SW480 (cell line): ENCODE measurements around the gene NEDD1.

Source experiments
- DNase-seq: peaks from one replicate; pipeline ENCODE4 v3.0.0-alpha.2; 2016; ENCODE audit warnings: low spot score

NEDD1 gene, protein sequence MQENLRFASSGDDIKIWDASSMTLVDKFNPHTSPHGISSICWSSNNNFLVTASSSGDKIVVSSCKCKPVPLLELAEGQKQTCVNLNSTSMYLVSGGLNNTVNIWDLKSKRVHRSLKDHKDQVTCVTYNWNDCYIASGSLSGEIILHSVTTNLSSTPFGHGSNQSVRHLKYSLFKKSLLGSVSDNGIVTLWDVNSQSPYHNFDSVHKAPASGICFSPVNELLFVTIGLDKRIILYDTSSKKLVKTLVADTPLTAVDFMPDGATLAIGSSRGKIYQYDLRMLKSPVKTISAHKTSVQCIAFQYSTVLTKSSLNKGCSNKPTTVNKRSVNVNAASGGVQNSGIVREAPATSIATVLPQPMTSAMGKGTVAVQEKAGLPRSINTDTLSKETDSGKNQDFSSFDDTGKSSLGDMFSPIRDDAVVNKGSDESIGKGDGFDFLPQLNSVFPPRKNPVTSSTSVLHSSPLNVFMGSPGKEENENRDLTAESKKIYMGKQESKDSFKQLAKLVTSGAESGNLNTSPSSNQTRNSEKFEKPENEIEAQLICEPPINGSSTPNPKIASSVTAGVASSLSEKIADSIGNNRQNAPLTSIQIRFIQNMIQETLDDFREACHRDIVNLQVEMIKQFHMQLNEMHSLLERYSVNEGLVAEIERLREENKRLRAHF

DNA sequence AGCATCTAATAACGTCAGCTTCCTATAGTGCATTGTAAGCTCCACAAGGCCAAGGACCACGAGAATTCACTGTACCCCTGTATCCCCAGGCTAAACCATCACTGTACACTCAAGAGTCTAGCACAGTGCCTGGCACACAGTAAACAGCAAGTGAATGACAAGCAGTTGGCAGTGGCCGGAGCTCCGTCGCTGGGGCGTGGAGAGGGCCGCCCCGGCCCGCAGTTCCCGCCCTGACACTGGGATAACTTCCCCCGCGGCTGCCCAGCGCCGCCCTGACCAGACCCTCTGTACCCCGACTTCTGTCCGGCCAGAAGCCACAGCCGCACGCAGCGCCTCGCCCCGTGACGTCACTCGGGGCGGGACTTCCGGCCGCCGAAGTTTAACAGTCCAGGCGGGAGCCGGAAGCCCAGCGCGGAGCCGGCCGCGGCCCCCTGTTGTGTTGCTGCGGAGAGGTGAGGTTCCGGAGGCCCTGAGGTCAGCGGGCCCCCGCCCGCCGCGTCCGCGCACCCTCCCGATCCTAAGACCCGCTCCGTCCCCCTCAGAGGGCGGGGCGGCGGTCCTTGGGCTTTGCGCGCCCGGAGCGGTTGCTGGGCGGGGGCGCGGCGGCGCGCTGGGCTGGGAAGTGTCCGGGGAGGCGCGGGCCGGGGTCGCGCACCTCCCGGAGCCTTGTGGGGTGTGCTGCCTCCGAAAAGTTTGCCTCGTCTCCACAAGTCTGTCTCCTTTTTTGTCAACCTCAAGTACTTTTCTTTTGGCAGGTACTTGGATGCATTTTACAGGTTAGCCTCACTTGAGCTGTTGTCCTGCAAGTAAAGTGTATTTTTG lies at the start of gene NEDD1:
TSS of gene NEDD1 (plus strand) at position 409 of the 822 bp plus-strand sequence. CDS start 2,503 bp downstream, outside the sequence.
- peak; percentile 73 for DNase-seq

DNA sequence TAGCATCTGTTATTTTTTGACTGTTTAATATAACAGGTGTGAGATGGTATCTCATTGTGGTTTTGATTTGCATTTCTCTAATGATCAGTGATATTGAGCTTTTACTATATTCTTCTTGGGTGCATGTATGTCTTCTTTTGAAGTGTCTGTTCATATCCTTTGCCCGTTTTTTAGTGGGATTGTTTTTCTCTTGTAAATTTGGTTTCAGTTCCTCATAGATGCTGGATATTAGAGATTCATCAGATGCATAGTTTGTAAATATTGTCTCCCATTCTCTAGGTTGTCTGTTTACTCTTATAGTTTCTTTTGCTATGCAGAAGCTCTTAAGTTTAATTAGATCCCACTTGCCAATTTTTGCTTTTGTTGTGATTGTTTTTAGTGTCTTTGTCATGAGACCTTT lies 48.9 kb upstream of the NEDD1 start:
- no peak for DNase-seq

- DNase-seq, result no peak
Observed at GRCh38 chr12:96861656-96862055, 45.4 kb upstream of the NEDD1 start.

- peak; percentile 2 for DNase-seq
Observed at GRCh38 chr12:96862326-96862725, 44.7 kb upstream of the NEDD1 start.

DNA sequence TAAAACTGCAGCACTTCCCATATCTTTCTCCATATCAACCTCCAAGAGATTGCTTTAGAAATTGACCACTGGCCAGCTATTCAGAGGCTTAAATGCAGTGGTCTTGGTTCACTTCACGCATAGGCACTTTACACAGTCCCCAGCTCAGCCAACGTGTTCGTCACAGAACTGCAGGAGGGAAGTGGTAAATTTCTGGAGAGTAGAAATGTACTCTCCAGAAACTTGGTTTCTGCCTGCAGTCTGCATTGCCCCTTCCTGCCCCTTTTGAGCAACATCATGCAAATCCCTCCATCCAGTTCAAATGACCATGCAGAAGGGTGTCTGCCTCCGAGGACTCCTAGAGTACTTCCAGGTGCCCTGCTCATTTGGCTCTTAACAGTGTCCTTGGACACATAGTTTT lies 42.7 kb upstream of the NEDD1 start:
- no peak for DNase-seq

GRCh38 chr12:96866801-96867590 lies 40.1 kb upstream of the NEDD1 start:
- DNase-seq, result no peak

DNA sequence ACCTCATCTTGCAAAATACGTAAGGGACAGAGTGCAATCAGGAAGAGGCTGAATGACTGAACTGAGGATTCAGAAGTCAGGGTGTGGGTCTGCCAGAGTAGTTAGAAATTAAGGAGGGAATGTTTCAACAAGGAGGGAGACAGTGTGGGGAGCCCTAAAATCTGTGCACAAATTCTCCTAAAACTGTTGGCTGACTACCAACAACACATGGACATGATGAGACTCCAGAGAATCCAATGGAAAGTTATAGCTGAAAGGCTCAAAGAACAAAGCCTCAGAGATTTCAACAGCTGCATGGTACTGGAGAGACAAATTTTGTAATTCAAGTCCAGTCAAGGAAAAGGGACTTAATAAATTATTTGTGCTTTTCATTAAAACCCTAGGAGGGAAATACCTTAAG lies 36.1 kb upstream of the NEDD1 start:
- no peak for DNase-seq

DNA sequence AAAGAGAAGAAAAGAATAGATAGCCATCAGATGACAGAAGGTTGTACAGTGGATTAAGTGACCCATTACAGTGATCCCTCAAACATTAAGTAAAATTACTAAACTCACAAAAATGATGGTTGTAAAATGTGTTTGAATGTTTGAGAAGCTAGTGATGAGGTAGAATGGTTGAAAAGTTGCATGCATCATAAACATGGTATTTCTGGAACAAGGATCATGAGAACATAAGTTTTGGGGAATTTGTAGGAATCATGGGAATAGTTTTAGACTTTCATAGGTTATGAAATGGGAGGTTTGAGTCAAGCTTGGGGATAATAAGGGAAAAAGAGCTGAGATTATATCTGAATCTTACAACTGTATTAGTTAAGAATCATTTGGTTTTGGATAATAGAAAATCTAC lies 34.1 kb upstream of the NEDD1 start:
- no peak for DNase-seq

DNA sequence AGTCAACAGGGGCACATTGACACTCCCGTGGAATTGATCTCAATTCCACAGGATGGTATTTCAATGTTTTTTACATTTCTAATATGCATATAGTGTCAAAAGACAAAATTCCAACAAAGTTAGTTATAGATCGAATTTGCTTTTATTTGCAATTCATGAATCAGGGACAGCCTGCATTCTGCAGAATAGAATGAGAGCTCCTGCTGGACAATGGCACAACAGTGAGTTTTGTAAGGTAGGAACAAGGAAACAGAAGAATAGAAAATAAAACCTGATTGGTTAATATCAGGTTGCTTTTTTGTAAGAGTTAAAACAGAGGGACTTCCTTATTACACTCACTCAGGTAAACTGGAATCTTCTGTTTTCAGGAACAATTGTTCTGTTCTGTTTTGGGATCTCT lies 32.8 kb upstream of the NEDD1 start:
- no peak for DNase-seq

DNA sequence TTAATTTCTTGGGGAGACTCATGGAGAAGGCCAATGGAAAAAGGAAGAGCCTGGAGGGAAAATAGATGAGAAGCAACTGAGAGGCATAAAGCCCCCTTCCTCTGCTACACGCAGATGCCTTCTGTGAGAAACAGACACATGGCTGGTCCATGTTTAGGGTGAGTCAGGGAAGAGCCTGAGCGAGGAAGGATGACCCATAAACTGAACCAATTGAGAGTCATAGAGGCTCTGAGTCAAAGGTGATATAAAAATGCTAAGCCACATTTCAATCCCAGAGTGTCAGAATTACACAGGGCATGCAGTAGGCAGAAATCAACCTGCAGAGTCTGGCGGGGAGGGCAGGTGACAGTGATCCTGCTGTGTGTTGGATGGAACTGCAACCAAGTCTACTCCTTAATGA lies 30.1 kb upstream of the NEDD1 start:
- DNase-seq, result no peak

DNA sequence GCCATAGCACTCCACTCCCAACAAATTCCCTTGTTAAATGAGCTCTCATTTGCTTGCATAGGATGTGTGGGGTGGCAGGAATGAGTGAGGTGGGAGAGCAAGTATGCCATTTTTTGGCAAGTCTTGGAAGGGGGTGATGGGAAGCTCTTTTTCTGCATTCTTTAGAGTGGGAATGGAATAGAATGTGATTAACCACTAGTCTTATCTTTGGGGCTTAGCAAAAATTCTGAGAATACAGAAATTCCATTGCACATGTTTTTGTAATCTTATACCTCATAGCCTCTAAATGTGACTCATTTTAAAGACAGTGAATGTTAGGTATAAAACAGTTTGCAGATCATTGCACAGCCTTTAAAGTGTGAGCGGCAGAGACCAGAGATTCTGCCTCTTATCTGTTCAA lies 28.4 kb upstream of the NEDD1 start:
- no peak for DNase-seq

DNA sequence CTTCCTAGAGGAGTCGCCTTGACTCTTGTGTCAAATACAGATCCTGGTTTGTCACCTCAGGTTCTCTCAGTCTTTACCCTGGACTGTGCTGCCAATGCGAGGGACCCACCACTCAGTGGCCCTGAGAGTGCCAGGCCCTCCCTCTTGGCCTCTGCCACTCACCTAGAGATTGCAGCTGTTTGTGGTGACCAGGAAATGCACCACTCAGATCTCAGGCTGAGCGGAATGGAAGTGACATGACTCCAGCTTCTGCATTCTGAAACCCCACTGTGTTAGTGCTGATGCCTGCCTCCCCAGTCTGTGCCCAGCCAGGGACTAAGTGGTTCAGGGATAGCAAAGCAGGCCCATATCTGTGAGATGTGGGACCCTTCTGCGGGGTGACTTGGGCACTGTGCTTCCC lies 27.8 kb upstream of the NEDD1 start:
- DNase-seq, result no peak

- DNase-seq, result no peak
Observed at GRCh38 chr12:96880220-96880619, 26.8 kb upstream of the NEDD1 start.

- no peak for DNase-seq
Observed at GRCh38 chr12:96881608-96882007, 25.4 kb upstream of the NEDD1 start.

GRCh38 chr12:96882862-96883261 lies 24.2 kb upstream of the NEDD1 start:
- no peak for DNase-seq

- DNase-seq, result no peak
Observed at GRCh38 chr12:96883571-96883970, 23.5 kb upstream of the NEDD1 start.

GRCh38 chr12:96886998-96887677 lies 19.9 kb upstream of the NEDD1 start:
- DNase-seq, result no peak

GRCh38 chr12:96889273-96889933 lies 17.7 kb upstream of the NEDD1 start:
- no peak for DNase-seq

- no peak for DNase-seq
Observed at GRCh38 chr12:96890331-96890730, 16.7 kb upstream of the NEDD1 start.

GRCh38 chr12:96892104-96892503 lies 15.0 kb upstream of the NEDD1 start:
- no peak for DNase-seq

DNA sequence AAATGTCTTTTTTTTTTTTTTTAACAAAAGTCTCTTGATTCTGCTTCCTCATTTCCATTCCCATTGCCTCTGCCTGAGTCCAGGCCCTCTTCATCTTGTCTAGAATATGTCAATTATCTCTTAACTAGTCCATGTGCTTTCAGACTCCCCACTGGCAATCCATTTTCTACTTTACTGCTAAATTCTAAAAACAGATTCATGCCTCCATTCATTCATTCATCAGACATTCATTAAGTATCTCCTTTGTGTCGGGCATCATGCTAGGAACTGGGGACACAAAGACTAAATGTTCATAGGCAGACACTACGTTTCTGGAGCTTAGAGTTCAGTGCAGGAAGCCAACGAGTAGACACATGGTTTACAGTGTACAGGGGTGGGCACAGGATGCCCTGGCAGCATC lies 9.6 kb upstream of the NEDD1 start:
- no peak for DNase-seq
